ENCODE data around the gene RNF152.

GRCh38 chr18:61845197-61845596 is 47.6 kb downstream of the RNF152 start:
- no peak for TF ChIP-seq MAFK (IDR thresholded peaks at IDR 0.05; ENCODE audit: low read depth, low read length)
- no peak for TF ChIP-seq POLR2A (IDR thresholded peaks at IDR 0.05; ENCODE audit: low read depth, low read length)
- TF ChIP-seq SMC3 (IDR thresholded peaks at IDR 0.05; ENCODE audit: low read depth, low read length) = no peak
- TF ChIP-seq, protein P1, sequence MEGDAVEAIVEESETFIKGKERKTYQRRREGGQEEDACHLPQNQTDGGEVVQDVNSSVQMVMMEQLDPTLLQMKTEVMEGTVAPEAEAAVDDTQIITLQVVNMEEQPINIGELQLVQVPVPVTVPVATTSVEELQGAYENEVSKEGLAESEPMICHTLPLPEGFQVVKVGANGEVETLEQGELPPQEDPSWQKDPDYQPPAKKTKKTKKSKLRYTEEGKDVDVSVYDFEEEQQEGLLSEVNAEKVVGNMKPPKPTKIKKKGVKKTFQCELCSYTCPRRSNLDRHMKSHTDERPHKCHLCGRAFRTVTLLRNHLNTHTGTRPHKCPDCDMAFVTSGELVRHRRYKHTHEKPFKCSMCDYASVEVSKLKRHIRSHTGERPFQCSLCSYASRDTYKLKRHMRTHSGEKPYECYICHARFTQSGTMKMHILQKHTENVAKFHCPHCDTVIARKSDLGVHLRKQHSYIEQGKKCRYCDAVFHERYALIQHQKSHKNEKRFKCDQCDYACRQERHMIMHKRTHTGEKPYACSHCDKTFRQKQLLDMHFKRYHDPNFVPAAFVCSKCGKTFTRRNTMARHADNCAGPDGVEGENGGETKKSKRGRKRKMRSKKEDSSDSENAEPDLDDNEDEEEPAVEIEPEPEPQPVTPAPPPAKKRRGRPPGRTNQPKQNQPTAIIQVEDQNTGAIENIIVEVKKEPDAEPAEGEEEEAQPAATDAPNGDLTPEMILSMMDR (conservative IDR thresholded peaks at IDR 0.05; ENCODE audit: low read depth, low read length) = no peak
- no peak for TF ChIP-seq RFX5 (IDR thresholded peaks at IDR 0.05; ENCODE audit: low read depth, low read length)
- no peak for TF ChIP-seq RAD21 (IDR thresholded peaks at IDR 0.05; ENCODE audit: low read length)
- TF ChIP-seq, protein P2, sequence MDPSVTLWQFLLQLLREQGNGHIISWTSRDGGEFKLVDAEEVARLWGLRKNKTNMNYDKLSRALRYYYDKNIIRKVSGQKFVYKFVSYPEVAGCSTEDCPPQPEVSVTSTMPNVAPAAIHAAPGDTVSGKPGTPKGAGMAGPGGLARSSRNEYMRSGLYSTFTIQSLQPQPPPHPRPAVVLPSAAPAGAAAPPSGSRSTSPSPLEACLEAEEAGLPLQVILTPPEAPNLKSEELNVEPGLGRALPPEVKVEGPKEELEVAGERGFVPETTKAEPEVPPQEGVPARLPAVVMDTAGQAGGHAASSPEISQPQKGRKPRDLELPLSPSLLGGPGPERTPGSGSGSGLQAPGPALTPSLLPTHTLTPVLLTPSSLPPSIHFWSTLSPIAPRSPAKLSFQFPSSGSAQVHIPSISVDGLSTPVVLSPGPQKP (IDR thresholded peaks at IDR 0.05; ENCODE audit: borderline replicate concordance, low read depth, low read length) = no peak
- no peak for TF ChIP-seq RCOR1 (IDR thresholded peaks at IDR 0.05; ENCODE audit: insufficient replicate concordance, low read length)
- no peak for TF ChIP-seq BHLHE40 (IDR thresholded peaks at IDR 0.05; ENCODE audit: low read depth, low read length)
- no peak for TF ChIP-seq FOS (IDR thresholded peaks at IDR 0.05; ENCODE audit: low read depth, low read length)

All from IMR-90 (cell line).